B cell (primary cell): ENCODE results near the gene WDR38. TPM values are rescaled to one million over a fixed set of nuclear protein-coding genes. Genes with fewer than 3 reads are reported as not detected.

Source experiments
- ATAC-seq: fragments of 200-7000 bp; cut with Tn5 transposase; one replicate; pipeline ENCODE4 v1.10.0; 2021; ENCODE audit warnings: low read depth, mild to moderate bottlenecking, moderate number of reproducible peaks, moderate library complexity
- CTCF ChIA-PET: fragments of 350-600 bp; sonication (Branson Sonifier 250); formaldehyde crosslinking; loops from one replicate; lab custom pipeline; 2021; ENCODE audit warnings: antibody characterized with exemption, inconsistent platforms; lab: Charles Lee
- POLR2A ChIA-PET: fragments of 350-600 bp; sonication (Branson Sonifier 250); formaldehyde crosslinking; loops from one replicate; lab custom pipeline; 2021; ENCODE audit warnings: antibody characterized with exemption; lab: Charles Lee
- DNase-seq: peaks from one replicate; pipeline ENCODE4 v3.0.0; 2013
- H2AFZ ChIP-seq: 2 replicates; pipeline ENCODE4 v1.6.1; 2012; ENCODE audit warnings: mild to moderate bottlenecking, low read depth, low read length; ENCODE audit not compliant: insufficient read depth, poor library complexity, severe bottlenecking
- H3K27ac ChIP-seq, 2 donors: 1 replicate in 1 of 2; 2 replicates in 1 of 2; pipeline ENCODE4 v1.5.1; 2012 to 2013; ENCODE audit warnings: low read length in 2 of 2, mild to moderate bottlenecking in 2 of 2, moderate library complexity in 1 of 2
- H3K27me3 ChIP-seq, 4 experiments: fragments of 200-600 bp in 1 of 4; sonication (generic) in 1 of 4; replicated peaks in 1 of 4; 1 replicate in 2 of 4; 2 replicates in 2 of 4; pipeline versions ENCODE4 v1.6.1 to v1.7.0; 2013 to 2016; ENCODE audit warnings: low read length in 3 of 4, mild to moderate bottlenecking in 2 of 4, mixed read lengths in 1 of 4, moderate library complexity in 1 of 4; ENCODE audit not compliant: insufficient read depth in 4 of 4, control insufficient read depth in 3 of 4; ENCODE audit errors: control extremely low read depth in 1 of 4
- H3K36me3 ChIP-seq, 2 experiments: replicated peaks in 1 of 2; 1 replicate in 1 of 2; 2 replicates in 1 of 2; pipeline versions ENCODE4 v1.6.1 to v1.7.1; 2013; ENCODE audit warnings: low read length in 1 of 2; ENCODE audit not compliant: insufficient read depth in 2 of 2, control insufficient read depth in 1 of 2; ENCODE audit errors: control extremely low read depth in 1 of 2, extremely low read depth in 1 of 2
- H3K4me1 ChIP-seq, 2 donors: fragments of 200-600 bp in 1 of 2; sonication (generic) in 1 of 2; 1 replicate in 1 of 2; 2 replicates in 1 of 2; pipeline versions ENCODE4 v1.5.1 to v1.6.1; 2013 to 2017; ENCODE audit warnings: low read length in 2 of 2; ENCODE audit not compliant: control insufficient read depth in 2 of 2, insufficient read depth in 2 of 2
- H3K4me2 ChIP-seq: replicated peaks from 2 replicates; pipeline ENCODE3; 2012; ENCODE audit warnings: mild to moderate bottlenecking, low read depth, low read length; ENCODE audit not compliant: poor library complexity, severe bottlenecking
- H3K4me3 ChIP-seq, 5 experiments: fragments of 200-600 bp in 1 of 5; sonication (generic) in 1 of 5; 1 replicate in 3 of 5; 2 replicates in 2 of 5; pipeline versions ENCODE4 v1.5.1 to v1.7.0; 2011 to 2016; ENCODE audit warnings: low read length in 4 of 5, mild to moderate bottlenecking in 4 of 5, low read depth in 2 of 5, control low read depth in 1 of 5, moderate library complexity in 1 of 5; ENCODE audit not compliant: insufficient read depth in 1 of 5; ENCODE audit errors: control extremely low read depth in 1 of 5, extremely low read depth in 1 of 5
- H3K79me2 ChIP-seq: fragments of 200-600 bp; sonication (generic); one replicate; pipeline ENCODE4 v1.6.0; 2016; ENCODE audit warnings: low read length; ENCODE audit not compliant: control insufficient read depth, insufficient read depth
- H3K9ac ChIP-seq: fragments of 200-600 bp; sonication (generic); 2 replicates; pipeline ENCODE4 v1.6.1; 2017; ENCODE audit warnings: mild to moderate bottlenecking, low read length, moderate library complexity
- H3K9me3 ChIP-seq, 3 donors: one replicate each; pipeline versions ENCODE4 v1.6.1 to v1.7.1; 2013; ENCODE audit warnings: low read length in 2 of 3; ENCODE audit not compliant: control insufficient read depth in 2 of 3, insufficient read depth in 1 of 3; ENCODE audit errors: control extremely low read depth in 1 of 3
- H4K20me1 ChIP-seq: 2 replicates; pipeline ENCODE4 v1.6.0; 2012; ENCODE audit warnings: mild to moderate bottlenecking, low read length; ENCODE audit not compliant: insufficient read depth, control insufficient read depth, poor library complexity, severe bottlenecking
- H3K27ac Mint-ChIP-seq: one replicate; pipeline ENCODE4 v1.8.0; 2021; ENCODE audit warnings: mixed read lengths
- H3K27me3 Mint-ChIP-seq: one replicate; pipeline ENCODE4 v1.8.0; 2021; ENCODE audit warnings: mixed read lengths
- H3K4me1 Mint-ChIP-seq: one replicate; pipeline ENCODE4 v1.8.0; 2021; ENCODE audit warnings: mixed read lengths
- H3K4me3 Mint-ChIP-seq: one replicate; pipeline ENCODE4 v1.8.0; 2021; ENCODE audit warnings: mixed read lengths
- H3K9me3 Mint-ChIP-seq: one replicate; pipeline ENCODE4 v1.8.0; 2022; ENCODE audit warnings: mixed read lengths; ENCODE audit not compliant: insufficient read depth
- CTCF ChIP-seq: fragments of 200-600 bp; IDR thresholded peaks from one replicate; pipeline ENCODE4 v1.8.0; 2022; ENCODE audit warnings: antibody characterized with exemption, mild to moderate bottlenecking
- EZH2 ChIP-seq: IDR thresholded peaks from 2 replicates; pipeline ENCODE4 v1.6.1; 2012; ENCODE audit warnings: borderline replicate concordance, low read depth, mild to moderate bottlenecking, moderate library complexity, low read length; ENCODE audit not compliant: insufficient read depth, poor library complexity, severe bottlenecking
- WGBS: methylation state at CpG from one replicate; pipeline ENCODE4 v1.1.5; 2013; ENCODE audit warnings: missing lambda C conversion rate; ENCODE audit not compliant: insufficient coverage; 5-methylcytosine and 5-hydroxymethylcytosine counted together
- intact Hi-C: fragments of 100-400 bp; cut with micrococcal nuclease; formaldehyde crosslinking; loops from one replicate; pipeline ENCODE4 v1.10.0; 2022
- polyA plus RNA-seq: library from polyadenylated mRNA; depleted of rRNA; stranded (reverse); fragments of >200 nt; gene quantifications from 2 replicates; pipeline ENCODE4 v1.2.3, GENCODE V29; 2012
- total RNA-seq, 2 donors: library from RNA; stranded (reverse); fragments of 120-200 nt in 1 of 2; gene quantifications; 1 replicate in 1 of 2; 2 replicates in 1 of 2; pipeline versions ENCODE4 v1.2.3 to v1.2.4, GENCODE V29; 2013 to 2022

The WDR38 gene
- total and polyA plus RNA-seq, 2 donors (not counting 1 experiment from before 2014, with no cell fraction given), result not detected

- no peak overlapping the region for H3K27ac Mint-ChIP-seq
Observed at GRCh38 chr9:124884376-124884775, 31.1 kb downstream of the WDR38 start.

GRCh38 chr9:124885551-124885950 lies 32.3 kb downstream of the WDR38 start:
- Histone ChIP-seq H4K20me1 (no peaks in the 10 kb centered on the region), H3K79me2 (no peaks in the 10 kb centered on the region), H3K9ac (no peak overlapping the region), H3K9me3 (no peaks in the 10 kb centered on the region), H3K27me3 (no peaks in the 10 kb centered on the region), H3K4me1 (peaks cover 0 to 8% of the 10 kb centered on the region in 2 donors), H3K27ac (no peak overlapping the region), H3K4me2 (no peak overlapping the region), H2AFZ (no peak overlapping the region), H3K4me3 (no peak overlapping the region), H3K36me3 (peaks cover 0 to 71% of the 10 kb centered on the region in 2 experiments)
- Mint-ChIP-seq H3K4me1 (no peaks in the 10 kb centered on the region), H3K27ac (peak overlapping the region; percentile 8), H3K4me3 (no peak overlapping the region), H3K27me3 (no peaks in the 10 kb centered on the region), H3K9me3 (no peaks in the 10 kb centered on the region)
- intact Hi-C loops, result no loop called here
- WGBS, result 95% methylated on average over 4 of the region's 4 CpGs
- no peak for ATAC-seq
- ChIA-PET POLR2A (no interaction called here), CTCF (no interaction called here)
- no peak for TF ChIP-seq EZH2
- no peak for TF ChIP-seq CTCF
- no peak for DNase-seq

More at GRCh38 chr9:124884376-124884775, 31.1 kb downstream of the WDR38 start:
- Histone ChIP-seq H3K9me3 (no peaks in the 10 kb centered on the region), H3K4me3 (no peak overlapping the region), H3K36me3 (peaks cover 0 to 67% of the 10 kb centered on the region in 2 experiments), H3K9ac (no peak overlapping the region), H3K4me2 (no peak overlapping the region), H2AFZ (no peak overlapping the region), H3K79me2 (no peaks in the 10 kb centered on the region), H4K20me1 (no peaks in the 10 kb centered on the region), H3K27ac (no peak overlapping the region), H3K27me3 (no peaks in the 10 kb centered on the region), H3K4me1 (peaks cover 0 to 15% of the 10 kb centered on the region in 2 donors)
- ChIA-PET POLR2A (no interaction called here), CTCF (no interaction called here)
- no peak for DNase-seq
- Mint-ChIP-seq H3K4me3 (no peak overlapping the region), H3K9me3 (no peaks in the 10 kb centered on the region), H3K4me1 (no peaks in the 10 kb centered on the region), H3K27me3 (no peaks in the 10 kb centered on the region)
- TF ChIP-seq CTCF, result no peak
- no peak for TF ChIP-seq EZH2
- no peak for ATAC-seq
- WGBS, result 100% methylated on average over 2 of the region's 4 CpGs
- intact Hi-C loops, result no loop called here
